HUES6 (cell line): ENCODE data around the gene INTS3.

ENCODE experiments used
- H3K27ac ChIP-seq: 2 replicates; pipeline ENCODE4 v1.7.0; 2013; ENCODE audit warnings: low read depth, mild to moderate bottlenecking, low read length, inconsistent platforms
- H3K27me3 ChIP-seq: 2 replicates; pipeline ENCODE4 v1.6.1; 2013; ENCODE audit warnings: low read length; ENCODE audit not compliant: control insufficient read depth, insufficient read depth
- H3K36me3 ChIP-seq: 2 replicates; pipeline ENCODE4 v1.6.1; 2013; ENCODE audit warnings: low read length; ENCODE audit not compliant: control insufficient read depth, insufficient read depth
- H3K4me1 ChIP-seq: 2 replicates; pipeline ENCODE4 v1.6.1; 2013; ENCODE audit warnings: low read length; ENCODE audit not compliant: control insufficient read depth, insufficient read depth
- H3K4me3 ChIP-seq: 2 replicates; pipeline ENCODE4 v1.5.1; 2013; ENCODE audit warnings: low read depth, low read length
- H3K9ac ChIP-seq: one replicate; pipeline ENCODE4 v1.6.1; 2013; ENCODE audit warnings: mild to moderate bottlenecking, low read length
- H3K9me3 ChIP-seq: 2 replicates; pipeline ENCODE4 v1.6.1; 2013; ENCODE audit warnings: low read depth, low read length; ENCODE audit not compliant: control insufficient read depth, insufficient read depth

INTS3 gene

GRCh38 chr1:153688276-153688675 lies 39.6 kb upstream of the INTS3 start:
- H3K9me3 ChIP-seq, result no peaks in the 10 kb centered on the region
- H3K4me1 ChIP-seq, result peaks cover 22% of the 10 kb centered on the region; the same call in 1 of the 2 replicates
- no peak overlapping the region for H3K4me3 ChIP-seq
- peaks cover 13% of the 10 kb centered on the region for H3K36me3 ChIP-seq
- H3K27ac ChIP-seq, result no peak overlapping the region
- no peak overlapping the region for H3K9ac ChIP-seq
- H3K27me3 ChIP-seq, result no peaks in the 10 kb centered on the region

GRCh38 chr1:153688736-153689328 lies 39.0 kb upstream of the INTS3 start:
- H3K36me3 ChIP-seq, result peaks cover 13% of the 10 kb centered on the region
- no peak overlapping the region for H3K9ac ChIP-seq
- no peak overlapping the region for H3K4me3 ChIP-seq

GRCh38 chr1:153693466-153693865 lies 34.4 kb upstream of the INTS3 start:
- Histone ChIP-seq H3K27ac (no peak overlapping the region), H3K4me1 (peaks cover 28% of the 10 kb centered on the region), H3K36me3 (0 out of 2 replicates have a peak, but pooled peaks cover 6% of the 10 kb centered on the region), H3K9ac (no peak overlapping the region), H3K27me3 (no peaks in the 10 kb centered on the region), H3K9me3 (no peaks in the 10 kb centered on the region), H3K4me3 (no peak overlapping the region)

More at GRCh38 chr1:153688736-153689328, 39.0 kb upstream of the INTS3 start:
- no peaks in the 10 kb centered on the region for H3K27me3 ChIP-seq
- no peaks in the 10 kb centered on the region for H3K9me3 ChIP-seq
- no peak overlapping the region for H3K27ac ChIP-seq
- H3K4me1 ChIP-seq, result peaks cover 22% of the 10 kb centered on the region; the same call in 1 of the 2 replicates

- H3K4me3 ChIP-seq, result no peak overlapping the region
- no peaks in the 10 kb centered on the region for H3K27me3 ChIP-seq
- no peak overlapping the region for H3K9ac ChIP-seq
- peaks cover 29% of the 10 kb centered on the region for H3K4me1 ChIP-seq
- no peak overlapping the region for H3K27ac ChIP-seq
- no peaks in the 10 kb centered on the region for H3K9me3 ChIP-seq
- H3K36me3 ChIP-seq, result no peaks in the 10 kb centered on the region
Measured at GRCh38 chr1:153696741-153697140, 31.1 kb upstream of the INTS3 start.

- peak overlapping the region; percentile 68 for H3K9ac ChIP-seq
- H3K4me3 ChIP-seq, result peak overlapping the region; percentile 39
Measured at GRCh38 chr1:153697191-153698019, 30.4 kb upstream of the INTS3 start.

GRCh38 chr1:153698020-153698922 lies 29.6 kb upstream of the INTS3 start:
- H3K9me3 ChIP-seq, result no peaks in the 10 kb centered on the region
- peak overlapping the region; percentile 68 for H3K9ac ChIP-seq
- no peaks in the 10 kb centered on the region for H3K36me3 ChIP-seq
- no peaks in the 10 kb centered on the region for H3K27me3 ChIP-seq
- peak overlapping the region; percentile 39 for H3K4me3 ChIP-seq
- peak overlapping the region; percentile 80 for H3K27ac ChIP-seq
- peaks cover 29% of the 10 kb centered on the region for H3K4me1 ChIP-seq

More at GRCh38 chr1:153697191-153698019, 30.4 kb upstream of the INTS3 start:
- Histone ChIP-seq H3K27ac (peak overlapping the region; percentile 80), H3K9me3 (no peaks in the 10 kb centered on the region), H3K4me1 (peaks cover 29% of the 10 kb centered on the region), H3K36me3 (no peaks in the 10 kb centered on the region), H3K27me3 (no peaks in the 10 kb centered on the region)

- H3K27ac ChIP-seq, result no peak overlapping the region
- no peak overlapping the region for H3K9ac ChIP-seq
Measured at GRCh38 chr1:153698923-153699714, 28.7 kb upstream of the INTS3 start.

GRCh38 chr1:153699768-153700167 lies 28.1 kb upstream of the INTS3 start:
- Histone ChIP-seq H3K4me1 (peaks cover 29% of the 10 kb centered on the region), H3K27ac (no peak overlapping the region), H3K4me3 (no peak overlapping the region), H3K36me3 (no peaks in the 10 kb centered on the region), H3K27me3 (no peaks in the 10 kb centered on the region), H3K9ac (no peak overlapping the region), H3K9me3 (no peaks in the 10 kb centered on the region)

More at GRCh38 chr1:153698923-153699714, 28.7 kb upstream of the INTS3 start:
- Histone ChIP-seq H3K36me3 (no peaks in the 10 kb centered on the region), H3K27me3 (no peaks in the 10 kb centered on the region), H3K4me3 (no peak overlapping the region), H3K9me3 (no peaks in the 10 kb centered on the region), H3K4me1 (peaks cover 29% of the 10 kb centered on the region)

- Histone ChIP-seq H3K9ac (no peak overlapping the region), H3K9me3 (no peaks in the 10 kb centered on the region), H3K27me3 (no peaks in the 10 kb centered on the region)
Measured at GRCh38 chr1:153705484-153705883, 22.4 kb upstream of the INTS3 start.

GRCh38 chr1:153711026-153711425 lies 16.8 kb upstream of the INTS3 start:
- H3K27ac ChIP-seq, result no peak overlapping the region

More at GRCh38 chr1:153705484-153705883, 22.4 kb upstream of the INTS3 start:
- no peaks in the 10 kb centered on the region for H3K4me1 ChIP-seq
- no peak overlapping the region for H3K4me3 ChIP-seq
- no peaks in the 10 kb centered on the region for H3K36me3 ChIP-seq
- H3K27ac ChIP-seq, result no peak overlapping the region

More at GRCh38 chr1:153711026-153711425, 16.8 kb upstream of the INTS3 start:
- Histone ChIP-seq H3K27me3 (no peaks in the 10 kb centered on the region), H3K9me3 (no peaks in the 10 kb centered on the region), H3K36me3 (no peaks in the 10 kb centered on the region), H3K9ac (no peak overlapping the region), H3K4me3 (no peak overlapping the region), H3K4me1 (no peaks in the 10 kb centered on the region)
